Kidney glomerular epithelial cell (primary cell): ENCODE data around the gene ERC1.

Experiments
- DNase-seq: peaks from one replicate; lab custom pipeline; 2025; lab: John Stamatoyannopoulos, UW

ERC1 gene

GRCh38 chr12:1398673-1399072 lies 407.6 kb downstream of the ERC1 start:
- DNase-seq, result no peak

GRCh38 chr12:1401891-1402290 lies 410.9 kb downstream of the ERC1 start:
- DNase-seq, result no peak

GRCh38 chr12:1403417-1403816 lies 412.4 kb downstream of the ERC1 start:
- no peak for DNase-seq

- no peak for DNase-seq
These were observed 414.6 kb downstream of the ERC1 start for GRCh38 chr12:1405619-1406018.

- no peak for DNase-seq
These were observed 419.8 kb downstream of the ERC1 start for GRCh38 chr12:1410794-1411193.

- no peak for DNase-seq
These were observed 422.9 kb downstream of the ERC1 start for GRCh38 chr12:1413930-1414329.

- DNase-seq, result no peak
These were observed 427.1 kb downstream of the ERC1 start for GRCh38 chr12:1418144-1418543.

- DNase-seq, result no peak
These were observed 428.9 kb downstream of the ERC1 start for GRCh38 chr12:1419849-1420371.

- no peak for DNase-seq
These were observed 430.2 kb downstream of the ERC1 start for GRCh38 chr12:1421091-1421846.

GRCh38 chr12:1422604-1423315 lies 431.7 kb downstream of the ERC1 start:
- no peak for DNase-seq

- DNase-seq, result no peak
These were observed 433.8 kb downstream of the ERC1 start for GRCh38 chr12:1424674-1425395.

GRCh38 chr12:1425396-1425729 lies 434.3 kb downstream of the ERC1 start:
- DNase-seq, result no peak

- no peak for DNase-seq
These were observed 437.6 kb downstream of the ERC1 start for GRCh38 chr12:1428671-1429070.

GRCh38 chr12:1429980-1430379 lies 439.0 kb downstream of the ERC1 start:
- DNase-seq, result no peak

- no peak for DNase-seq
These were observed 443.4 kb downstream of the ERC1 start for GRCh38 chr12:1434296-1434955.

- no peak for DNase-seq
These were observed 444.0 kb downstream of the ERC1 start for GRCh38 chr12:1435044-1435443.

- DNase-seq, result peak; percentile 26
These were observed 444.4 kb downstream of the ERC1 start for GRCh38 chr12:1435456-1435855.

GRCh38 chr12:1436015-1436414 lies 445.0 kb downstream of the ERC1 start:
- no peak for DNase-seq

- no peak for DNase-seq
These were observed 446.0 kb downstream of the ERC1 start for GRCh38 chr12:1436981-1437380.

GRCh38 chr12:1439201-1439600 lies 448.2 kb downstream of the ERC1 start:
- no peak for DNase-seq

- DNase-seq, result no peak
These were observed 448.7 kb downstream of the ERC1 start for GRCh38 chr12:1439687-1440086.

- DNase-seq, result peak; percentile 95
These were observed 452.6 kb downstream of the ERC1 start for GRCh38 chr12:1443421-1444141.
